ENCODE data around the gene CDKN2AIPNL.

The CDKN2AIPNL gene

DNA sequence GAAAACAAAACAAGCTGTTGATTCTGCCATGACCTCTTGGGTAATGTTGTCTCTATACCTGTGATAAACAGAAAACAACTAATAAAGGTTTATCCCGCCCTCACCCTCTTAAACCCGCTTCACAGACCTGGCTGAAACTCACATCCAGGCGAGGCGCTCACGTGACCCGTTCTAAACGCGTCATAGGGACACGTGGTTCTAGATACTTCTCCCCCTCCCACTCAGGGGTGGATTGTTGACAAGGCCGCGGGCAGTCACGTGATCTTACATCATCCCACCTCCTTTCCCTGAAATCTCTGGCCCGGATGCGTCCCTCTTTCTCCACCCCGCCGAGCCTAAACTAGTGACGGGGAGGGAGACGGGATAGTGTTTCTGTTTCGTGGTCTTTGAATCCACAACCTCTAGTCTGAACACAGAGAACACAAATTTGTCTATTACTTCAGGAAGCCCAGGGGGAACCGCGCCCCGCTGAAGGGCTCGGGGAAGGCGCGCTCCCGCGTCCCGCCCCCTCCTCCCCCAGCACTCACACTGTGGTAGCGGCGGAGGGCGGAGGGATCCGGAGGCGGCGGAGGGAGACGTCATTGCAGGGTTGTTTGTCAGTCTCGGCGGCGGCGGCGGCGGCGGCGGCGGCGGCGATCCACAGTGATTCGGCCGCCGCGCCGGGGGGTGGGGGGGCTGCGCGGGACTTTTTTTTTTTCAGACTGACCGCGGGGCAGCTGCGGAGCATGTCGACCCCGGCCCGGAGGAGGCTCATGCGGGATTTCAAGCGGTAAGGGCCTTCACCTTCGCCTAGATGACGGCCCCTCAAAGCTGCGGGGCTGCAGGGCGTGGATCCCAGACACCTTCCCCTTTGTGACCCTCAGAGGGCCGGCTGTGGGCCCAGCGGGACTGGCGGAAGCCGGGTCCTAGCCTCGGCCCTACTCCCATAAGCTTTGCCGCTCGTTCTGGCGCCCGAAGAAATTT lies 40.5 kb downstream of the CDKN2AIPNL start, which contains the start of gene UBE2B:
UBE2B (plus strand) TSS at position 699 of the 963 bp plus-strand sequence; CDS start at position 726, 27 bp downstream.
- TF ChIP-seq, protein P1, sequence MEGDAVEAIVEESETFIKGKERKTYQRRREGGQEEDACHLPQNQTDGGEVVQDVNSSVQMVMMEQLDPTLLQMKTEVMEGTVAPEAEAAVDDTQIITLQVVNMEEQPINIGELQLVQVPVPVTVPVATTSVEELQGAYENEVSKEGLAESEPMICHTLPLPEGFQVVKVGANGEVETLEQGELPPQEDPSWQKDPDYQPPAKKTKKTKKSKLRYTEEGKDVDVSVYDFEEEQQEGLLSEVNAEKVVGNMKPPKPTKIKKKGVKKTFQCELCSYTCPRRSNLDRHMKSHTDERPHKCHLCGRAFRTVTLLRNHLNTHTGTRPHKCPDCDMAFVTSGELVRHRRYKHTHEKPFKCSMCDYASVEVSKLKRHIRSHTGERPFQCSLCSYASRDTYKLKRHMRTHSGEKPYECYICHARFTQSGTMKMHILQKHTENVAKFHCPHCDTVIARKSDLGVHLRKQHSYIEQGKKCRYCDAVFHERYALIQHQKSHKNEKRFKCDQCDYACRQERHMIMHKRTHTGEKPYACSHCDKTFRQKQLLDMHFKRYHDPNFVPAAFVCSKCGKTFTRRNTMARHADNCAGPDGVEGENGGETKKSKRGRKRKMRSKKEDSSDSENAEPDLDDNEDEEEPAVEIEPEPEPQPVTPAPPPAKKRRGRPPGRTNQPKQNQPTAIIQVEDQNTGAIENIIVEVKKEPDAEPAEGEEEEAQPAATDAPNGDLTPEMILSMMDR (conservative IDR thresholded peaks at IDR 0.05; ENCODE audit: low read depth, low read length), result no peak
- DNase-seq (ENCODE audit: low read depth), result peak; percentile 100
- H3K4me3 ChIP-seq (ENCODE audit: low read depth, low read length), result peak within 1 kb of the TSS; percentile 97

- no peak for DNase-seq (ENCODE audit: low read depth)
- TF ChIP-seq, protein P1 (conservative IDR thresholded peaks at IDR 0.05; ENCODE audit: low read depth, low read length), result no peak
- peak overlapping the region; percentile 97 for H3K4me3 ChIP-seq (ENCODE audit: low read depth, low read length)
These were observed 41.3 kb downstream of the CDKN2AIPNL start for GRCh38 chr5:134370311-134370870.

GRCh38 chr5:134365604-134366003 lies 46.1 kb downstream of the CDKN2AIPNL start:
- H3K4me3 ChIP-seq (ENCODE audit: low read depth, low read length), result no peak overlapping the region
- TF ChIP-seq, protein P1 (conservative IDR thresholded peaks at IDR 0.05; ENCODE audit: low read depth, low read length), result no peak
- no peak for DNase-seq (ENCODE audit: low read depth)

- TF ChIP-seq, protein P1 (conservative IDR thresholded peaks at IDR 0.05; ENCODE audit: low read depth, low read length), result no peak
- no peak for DNase-seq (ENCODE audit: low read depth)
- H3K4me3 ChIP-seq (ENCODE audit: low read depth, low read length), result no peak overlapping the region
These were observed 56.0 kb downstream of the CDKN2AIPNL start for GRCh38 chr5:134355681-134356080.
